ENCODE results near the gene ASCC3.

Gene ASCC3

DNA sequence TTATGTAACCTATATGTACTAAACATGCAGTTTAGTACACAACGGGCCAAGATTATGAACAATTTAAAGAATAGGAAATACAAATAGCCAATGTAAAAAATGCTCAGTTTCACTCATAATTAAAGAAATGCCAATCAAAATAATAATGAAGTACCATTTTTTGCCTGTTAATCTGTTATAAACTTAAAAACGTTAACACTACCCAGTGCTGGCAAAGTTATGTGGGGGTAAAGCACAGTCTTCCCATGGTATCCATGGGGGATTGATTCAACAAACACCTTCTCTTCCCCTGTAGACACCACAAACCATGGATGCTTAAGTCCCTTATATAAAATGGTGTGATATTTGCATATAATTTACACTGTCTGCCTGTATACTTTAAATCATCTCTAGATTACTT is 211.1 kb downstream of the ASCC3 start:
- TF ChIP-seq, protein P1, sequence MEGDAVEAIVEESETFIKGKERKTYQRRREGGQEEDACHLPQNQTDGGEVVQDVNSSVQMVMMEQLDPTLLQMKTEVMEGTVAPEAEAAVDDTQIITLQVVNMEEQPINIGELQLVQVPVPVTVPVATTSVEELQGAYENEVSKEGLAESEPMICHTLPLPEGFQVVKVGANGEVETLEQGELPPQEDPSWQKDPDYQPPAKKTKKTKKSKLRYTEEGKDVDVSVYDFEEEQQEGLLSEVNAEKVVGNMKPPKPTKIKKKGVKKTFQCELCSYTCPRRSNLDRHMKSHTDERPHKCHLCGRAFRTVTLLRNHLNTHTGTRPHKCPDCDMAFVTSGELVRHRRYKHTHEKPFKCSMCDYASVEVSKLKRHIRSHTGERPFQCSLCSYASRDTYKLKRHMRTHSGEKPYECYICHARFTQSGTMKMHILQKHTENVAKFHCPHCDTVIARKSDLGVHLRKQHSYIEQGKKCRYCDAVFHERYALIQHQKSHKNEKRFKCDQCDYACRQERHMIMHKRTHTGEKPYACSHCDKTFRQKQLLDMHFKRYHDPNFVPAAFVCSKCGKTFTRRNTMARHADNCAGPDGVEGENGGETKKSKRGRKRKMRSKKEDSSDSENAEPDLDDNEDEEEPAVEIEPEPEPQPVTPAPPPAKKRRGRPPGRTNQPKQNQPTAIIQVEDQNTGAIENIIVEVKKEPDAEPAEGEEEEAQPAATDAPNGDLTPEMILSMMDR (IDR thresholded peaks at IDR 0.05; ENCODE audit: low read length): no peak
- no peak for TF ChIP-seq EZH2 (IDR thresholded peaks at IDR 0.05; ENCODE audit: borderline replicate concordance, low read length)
- Histone ChIP-seq H3K4me3 (ENCODE audit: low read depth, low read length, poor library complexity, severe bottlenecking) (no peak overlapping the region), H3K9ac (ENCODE audit: low read length) (no peak overlapping the region), H3F3A (ENCODE audit: insufficient read depth, low read length) (no peaks in the 10 kb centered on the region), H3K79me2 (ENCODE audit: insufficient read depth, low read length) (no peaks in the 10 kb centered on the region), H3K27me3 (ENCODE audit: insufficient read depth, low read length) (no peaks in the 10 kb centered on the region), H3K4me1 (ENCODE audit: insufficient read depth, low read length, severe bottlenecking) (no peaks in the 10 kb centered on the region), H3K9me2 (ENCODE audit: low read depth, low read length) (no peaks in the 10 kb centered on the region), H4K20me1 (ENCODE audit: insufficient read depth, low read length) (no peaks in the 10 kb centered on the region), H3K9me3 (ENCODE audit: low read length) (peaks cover 2% of the 10 kb centered on the region; the same call in 1 of the 2 replicates), H3K4me2 (ENCODE audit: low read length) (no peak overlapping the region), H3K27ac (ENCODE audit: low read depth, low read length, poor library complexity, severe bottlenecking) (no peak overlapping the region), H2AFZ (ENCODE audit: low read length) (no peak overlapping the region), H3K36me3 (ENCODE audit: insufficient read depth, low read length) (peaks cover 9% of the 10 kb centered on the region)

DNA sequence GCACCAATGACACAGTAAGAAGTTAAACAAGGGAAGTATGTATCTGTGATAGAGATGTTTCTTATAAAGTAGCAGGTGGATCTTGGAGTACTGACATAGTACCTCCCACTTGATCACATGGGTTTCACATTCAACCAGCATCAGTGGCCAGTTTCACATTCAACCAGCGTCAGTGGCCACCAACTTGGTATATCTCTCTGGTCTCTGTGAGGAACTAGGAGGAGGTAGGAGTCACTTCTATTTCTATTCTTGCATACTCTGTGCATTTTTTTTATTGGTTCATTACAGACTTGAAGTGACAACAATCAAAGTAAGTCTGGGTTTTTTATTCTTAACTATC is 216.1 kb downstream of the ASCC3 start:
- no peaks in the 10 kb centered on the region for H3K4me1 ChIP-seq (ENCODE audit: insufficient read depth, low read length, severe bottlenecking)
- no peaks in the 10 kb centered on the region for H3K9me3 ChIP-seq (ENCODE audit: low read length)
- H4K20me1 ChIP-seq (ENCODE audit: insufficient read depth, low read length): no peaks in the 10 kb centered on the region
- TF ChIP-seq, protein P1 (IDR thresholded peaks at IDR 0.05; ENCODE audit: low read length): no peak
- H3F3A ChIP-seq (ENCODE audit: insufficient read depth, low read length): no peaks in the 10 kb centered on the region
- no peak overlapping the region for H2AFZ ChIP-seq (ENCODE audit: low read length)
- H3K27ac ChIP-seq (ENCODE audit: low read depth, low read length, poor library complexity, severe bottlenecking): no peak overlapping the region
- H3K27me3 ChIP-seq (ENCODE audit: insufficient read depth, low read length): no peaks in the 10 kb centered on the region
- H3K4me2 ChIP-seq (ENCODE audit: low read length): no peak overlapping the region
- H3K4me3 ChIP-seq (ENCODE audit: low read depth, low read length, poor library complexity, severe bottlenecking): no peak overlapping the region
- no peaks in the 10 kb centered on the region for H3K79me2 ChIP-seq (ENCODE audit: insufficient read depth, low read length)
- no peak overlapping the region for H3K9ac ChIP-seq (ENCODE audit: low read length)
- no peaks in the 10 kb centered on the region for H3K9me2 ChIP-seq (ENCODE audit: low read depth, low read length)
- H3K36me3 ChIP-seq (ENCODE audit: insufficient read depth, low read length): peaks cover 7% of the 10 kb centered on the region

DNA sequence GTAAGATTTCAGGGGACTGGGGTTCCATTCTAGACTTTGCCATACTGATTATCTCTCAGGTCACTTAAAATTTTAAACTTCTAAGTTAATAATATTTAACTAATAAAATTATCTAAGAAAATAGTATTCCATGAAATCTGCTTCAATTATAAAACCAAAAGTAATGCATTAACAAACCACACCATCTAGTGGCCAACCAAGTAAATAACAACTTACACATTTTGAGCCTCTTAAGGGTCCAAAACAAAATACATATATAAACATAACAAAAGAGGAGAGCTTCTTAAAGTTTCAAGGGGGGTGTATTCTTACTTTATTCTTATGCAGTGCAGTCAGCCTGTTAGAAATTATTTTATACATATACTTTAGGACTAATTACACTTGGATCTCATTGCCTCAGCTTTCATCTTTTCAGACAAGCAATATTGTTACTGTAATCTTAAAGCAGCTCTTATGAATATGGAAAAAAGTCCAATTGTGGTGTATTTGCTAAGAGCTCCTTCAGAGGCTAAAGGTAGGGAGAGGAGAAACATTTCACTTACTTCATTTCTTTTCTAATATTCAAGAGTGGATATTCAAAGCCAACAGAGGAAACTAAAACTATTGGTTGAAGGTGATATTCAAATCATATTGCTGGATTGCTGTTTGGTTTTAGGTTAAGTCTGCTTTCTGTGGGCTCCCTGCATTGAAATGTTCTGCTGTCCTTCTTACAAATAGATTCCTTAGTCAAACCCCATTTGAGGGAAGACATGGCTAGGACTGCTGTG is 216.7 kb downstream of the ASCC3 start:
- no peak overlapping the region for H3K4me3 ChIP-seq (ENCODE audit: low read depth, low read length, poor library complexity, severe bottlenecking)
- H3K9me2 ChIP-seq (ENCODE audit: low read depth, low read length): no peaks in the 10 kb centered on the region
- H3K79me2 ChIP-seq (ENCODE audit: insufficient read depth, low read length): no peaks in the 10 kb centered on the region
- H2AFZ ChIP-seq (ENCODE audit: low read length): no peak overlapping the region
- TF ChIP-seq, protein P1 (IDR thresholded peaks at IDR 0.05; ENCODE audit: low read length): peak; percentile 56
- TF ChIP-seq EZH2 (IDR thresholded peaks at IDR 0.05; ENCODE audit: borderline replicate concordance, low read length): no peak
- H3K27ac ChIP-seq (ENCODE audit: low read depth, low read length, poor library complexity, severe bottlenecking): no peak overlapping the region
- H3K9ac ChIP-seq (ENCODE audit: low read length): no peak overlapping the region
- H3K4me1 ChIP-seq (ENCODE audit: insufficient read depth, low read length, severe bottlenecking): no peaks in the 10 kb centered on the region
- H3K27me3 ChIP-seq (ENCODE audit: insufficient read depth, low read length): no peaks in the 10 kb centered on the region
- no peaks in the 10 kb centered on the region for H4K20me1 ChIP-seq (ENCODE audit: insufficient read depth, low read length)
- H3K9me3 ChIP-seq (ENCODE audit: low read length): no peaks in the 10 kb centered on the region
- peaks cover 6% of the 10 kb centered on the region; the same call in 1 of the 2 replicates for H3K36me3 ChIP-seq (ENCODE audit: insufficient read depth, low read length)
- no peak overlapping the region for H3K4me2 ChIP-seq (ENCODE audit: low read length)
- H3F3A ChIP-seq (ENCODE audit: insufficient read depth, low read length): no peaks in the 10 kb centered on the region

All from OCI-LY1 (cell line).